ENCODE data around the gene POLD3.

DNA sequence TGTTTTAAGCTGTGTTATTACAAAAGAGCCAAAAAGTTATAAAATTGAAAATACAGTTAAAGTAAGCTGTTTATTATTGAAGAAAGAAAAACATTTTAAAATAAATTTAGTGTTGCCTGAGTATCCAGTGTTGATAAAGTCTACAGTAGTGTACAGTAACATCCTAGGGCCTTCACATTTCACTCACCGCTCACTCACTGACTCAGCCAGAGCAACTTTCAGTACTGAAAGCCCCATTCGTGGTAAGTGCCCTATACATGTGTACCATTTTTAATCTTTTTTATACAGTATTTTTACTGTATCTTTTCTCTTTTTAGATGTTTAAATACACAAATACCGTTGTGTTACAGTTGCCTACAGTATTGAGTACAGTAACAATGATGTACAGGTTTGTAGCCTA lies 35.0 kb downstream of the POLD3 start:
- TF ChIP-seq, protein P1, sequence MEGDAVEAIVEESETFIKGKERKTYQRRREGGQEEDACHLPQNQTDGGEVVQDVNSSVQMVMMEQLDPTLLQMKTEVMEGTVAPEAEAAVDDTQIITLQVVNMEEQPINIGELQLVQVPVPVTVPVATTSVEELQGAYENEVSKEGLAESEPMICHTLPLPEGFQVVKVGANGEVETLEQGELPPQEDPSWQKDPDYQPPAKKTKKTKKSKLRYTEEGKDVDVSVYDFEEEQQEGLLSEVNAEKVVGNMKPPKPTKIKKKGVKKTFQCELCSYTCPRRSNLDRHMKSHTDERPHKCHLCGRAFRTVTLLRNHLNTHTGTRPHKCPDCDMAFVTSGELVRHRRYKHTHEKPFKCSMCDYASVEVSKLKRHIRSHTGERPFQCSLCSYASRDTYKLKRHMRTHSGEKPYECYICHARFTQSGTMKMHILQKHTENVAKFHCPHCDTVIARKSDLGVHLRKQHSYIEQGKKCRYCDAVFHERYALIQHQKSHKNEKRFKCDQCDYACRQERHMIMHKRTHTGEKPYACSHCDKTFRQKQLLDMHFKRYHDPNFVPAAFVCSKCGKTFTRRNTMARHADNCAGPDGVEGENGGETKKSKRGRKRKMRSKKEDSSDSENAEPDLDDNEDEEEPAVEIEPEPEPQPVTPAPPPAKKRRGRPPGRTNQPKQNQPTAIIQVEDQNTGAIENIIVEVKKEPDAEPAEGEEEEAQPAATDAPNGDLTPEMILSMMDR (IDR thresholded peaks at IDR 0.05), result no peak
- no peak for TF ChIP-seq POLR2A (IDR thresholded peaks at IDR 0.05)

All from heart left ventricle (tissue), 13 donors.